ENCODE data around the gene CDKN2A. TPM values are rescaled to one million over a fixed set of nuclear protein-coding genes. Genes with fewer than 3 reads are reported as not detected.

Gene CDKN2A
- total RNA-seq, 1 donor from 2014 or later = 14.3 TPM

DNA sequence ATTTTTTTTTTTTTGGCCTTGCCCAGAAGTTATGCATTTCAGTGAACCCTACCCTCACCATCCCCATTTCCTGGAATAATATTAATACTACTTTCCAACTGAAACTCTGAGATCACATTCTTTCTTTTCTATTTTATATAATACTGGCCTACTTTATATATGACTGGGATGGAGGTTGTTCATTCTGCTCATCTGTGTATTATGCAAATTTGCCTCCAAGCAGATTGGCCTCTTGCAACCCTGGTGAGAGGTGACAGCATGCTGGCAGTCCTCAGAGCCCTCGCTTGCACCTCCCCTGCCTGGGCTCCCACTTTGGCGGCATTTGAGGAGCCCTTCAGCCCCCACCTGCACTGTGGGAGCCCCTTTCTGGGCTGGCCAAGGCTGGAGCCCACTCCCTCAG, 35.4 kb downstream of the CDKN2A start:
- Mint-ChIP-seq H3K9me3 (ENCODE audit: unreplicated experiment) (peaks cover 9% of the 10 kb centered on the region), H3K36me3 (ENCODE audit: unreplicated experiment) (peaks cover 5% of the 10 kb centered on the region), H3K27ac (ENCODE audit: unreplicated experiment) (no peak overlapping the region), H3K4me3 (ENCODE audit: unreplicated experiment) (no peak overlapping the region), H3K27me3 (ENCODE audit: unreplicated experiment) (peaks cover 64% of the 10 kb centered on the region), H3K4me1 (ENCODE audit: unreplicated experiment) (no peaks in the 10 kb centered on the region)
- no peak for DNase-seq (ENCODE audit: extremely low spot score, unreplicated experiment)
- TF ChIP-seq CTCF (IDR thresholded peaks at IDR 0.05) = no peak

DNA sequence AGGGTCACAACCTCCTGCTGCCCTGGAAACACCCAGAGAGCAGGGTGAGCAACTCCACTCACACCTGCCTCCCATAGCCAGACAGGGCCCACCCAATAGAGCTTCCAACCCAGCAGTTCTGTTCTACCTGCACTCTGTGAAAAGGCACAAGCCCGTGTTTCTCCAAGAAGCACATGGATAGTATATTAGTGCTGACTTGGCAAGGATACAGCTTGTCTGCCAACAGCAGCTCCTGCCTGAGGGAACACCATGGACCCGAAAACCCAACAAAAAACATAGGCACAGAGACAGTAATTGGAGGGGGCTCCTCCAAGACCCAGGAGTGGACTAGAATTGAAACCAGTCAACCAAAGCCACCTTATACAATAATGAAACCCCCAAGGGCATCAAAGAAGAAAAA, 48.6 kb downstream of the CDKN2A start:
- TF ChIP-seq CTCF (IDR thresholded peaks at IDR 0.05) = no peak
- Mint-ChIP-seq H3K4me3 (ENCODE audit: unreplicated experiment) (no peak overlapping the region), H3K27ac (ENCODE audit: unreplicated experiment) (no peak overlapping the region), H3K9me3 (ENCODE audit: unreplicated experiment) (peaks cover 4% of the 10 kb centered on the region), H3K36me3 (ENCODE audit: unreplicated experiment) (no peaks in the 10 kb centered on the region), H3K27me3 (ENCODE audit: unreplicated experiment) (peaks cover 33% of the 10 kb centered on the region), H3K4me1 (ENCODE audit: unreplicated experiment) (no peaks in the 10 kb centered on the region)
- no peak for DNase-seq (ENCODE audit: extremely low spot score, unreplicated experiment)

DNA sequence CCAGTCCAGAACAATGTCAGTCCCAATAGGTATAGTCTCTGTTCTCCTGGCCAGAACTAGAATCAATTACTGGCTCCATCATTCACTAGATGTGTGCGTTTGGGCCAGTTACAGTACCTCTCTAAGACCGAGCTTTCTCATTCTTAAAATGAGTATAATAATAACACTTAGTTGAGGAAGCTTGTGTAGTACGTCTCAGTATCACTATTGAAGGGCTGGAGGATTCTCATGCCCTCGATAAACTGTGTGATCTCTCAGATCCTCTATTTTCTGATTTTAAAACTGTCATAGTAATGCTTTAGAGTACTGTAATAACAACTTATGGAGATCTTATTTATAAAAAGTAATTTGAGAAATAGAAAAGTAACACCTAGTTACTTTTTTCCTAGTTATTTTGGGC, 50.7 kb downstream of the CDKN2A start:
- Mint-ChIP-seq H3K36me3 (ENCODE audit: unreplicated experiment) (no peaks in the 10 kb centered on the region), H3K4me1 (ENCODE audit: unreplicated experiment) (no peaks in the 10 kb centered on the region), H3K27me3 (ENCODE audit: unreplicated experiment) (peaks cover 31% of the 10 kb centered on the region), H3K27ac (ENCODE audit: unreplicated experiment) (no peak overlapping the region), H3K4me3 (ENCODE audit: unreplicated experiment) (no peak overlapping the region), H3K9me3 (ENCODE audit: unreplicated experiment) (peaks cover 4% of the 10 kb centered on the region)
- TF ChIP-seq CTCF (IDR thresholded peaks at IDR 0.05) = no peak
- DNase-seq (ENCODE audit: extremely low spot score, unreplicated experiment) = no peak

DNA sequence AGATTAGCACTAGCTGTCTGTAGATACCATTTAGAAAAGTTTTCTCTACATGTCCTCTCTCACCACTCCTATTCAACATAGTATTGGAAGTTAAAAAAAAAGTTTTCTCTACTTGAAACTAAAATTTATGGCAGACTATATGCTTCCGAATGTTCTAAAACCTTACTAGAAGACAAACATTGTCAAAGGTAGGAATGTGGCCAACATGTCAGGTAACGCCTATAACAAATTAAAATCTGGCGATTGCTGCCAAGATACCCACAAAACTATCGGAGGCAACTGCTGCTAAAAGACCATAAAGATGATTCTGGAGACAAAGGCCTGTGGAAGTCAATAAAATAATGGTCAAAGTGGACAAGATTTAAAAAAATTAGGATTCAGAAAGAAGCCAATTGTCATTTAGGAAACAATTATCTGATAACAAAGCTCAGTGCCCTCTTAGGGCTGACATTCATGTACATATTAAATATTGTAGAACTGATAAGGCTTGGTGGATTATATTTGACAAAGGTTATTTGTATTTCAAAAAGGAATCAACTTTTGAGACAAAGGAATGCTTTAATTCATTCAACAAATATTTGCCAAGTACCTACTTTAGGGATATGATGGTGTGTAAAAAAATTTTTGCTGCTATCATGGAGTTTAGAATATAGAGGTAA, 52.7 kb downstream of the CDKN2A start:
- no peak for TF ChIP-seq CTCF (IDR thresholded peaks at IDR 0.05)
- no peaks in the 10 kb centered on the region for H3K36me3 Mint-ChIP-seq (ENCODE audit: unreplicated experiment)
- DNase-seq (ENCODE audit: extremely low spot score, unreplicated experiment) = no peak
- H3K9me3 Mint-ChIP-seq (ENCODE audit: unreplicated experiment) = no peaks in the 10 kb centered on the region
- H3K27ac Mint-ChIP-seq (ENCODE audit: unreplicated experiment) = no peak overlapping the region
- no peak overlapping the region for H3K4me3 Mint-ChIP-seq (ENCODE audit: unreplicated experiment)
- H3K27me3 Mint-ChIP-seq (ENCODE audit: unreplicated experiment) = peaks cover 31% of the 10 kb centered on the region
- peaks cover 3% of the 10 kb centered on the region for H3K4me1 Mint-ChIP-seq (ENCODE audit: unreplicated experiment)

GRCh38 chr9:21936161-21936560, 58.0 kb downstream of the CDKN2A start:
- Mint-ChIP-seq H3K27me3 (ENCODE audit: unreplicated experiment) (no peaks in the 10 kb centered on the region), H3K9me3 (ENCODE audit: unreplicated experiment) (no peaks in the 10 kb centered on the region), H3K4me3 (ENCODE audit: unreplicated experiment) (no peak overlapping the region), H3K36me3 (ENCODE audit: unreplicated experiment) (peaks cover 9% of the 10 kb centered on the region), H3K27ac (ENCODE audit: unreplicated experiment) (no peak overlapping the region), H3K4me1 (ENCODE audit: unreplicated experiment) (peaks cover 9% of the 10 kb centered on the region)
- no peak for TF ChIP-seq CTCF (IDR thresholded peaks at IDR 0.05)
- DNase-seq (ENCODE audit: extremely low spot score, unreplicated experiment) = no peak

Measured in osteocyte (in vitro differentiated cells).